MG63 (cell line): ENCODE data around the gene GJD3. TPM values are rescaled to one million over a fixed set of nuclear protein-coding genes. Genes with fewer than 3 reads are reported as not detected.

Experiments
- DNase-seq: peaks from one replicate; pipeline ENCODE4 v3.0.0-alpha.2; 2020
- H3K27me3 ChIP-seq: fragments of 250-450 bp; sonication (Bioruptor Pico); 2 replicates; pipeline ENCODE4 v1.5.1; 2020; ENCODE audit warnings: mild to moderate bottlenecking, moderate library complexity
- H3K36me3 ChIP-seq: fragments of 250-450 bp; sonication (Bioruptor Pico); 2 replicates; pipeline ENCODE4 v1.5.1; 2020; ENCODE audit warnings: mild to moderate bottlenecking, moderate library complexity
- H3K4me3 ChIP-seq: fragments of 250-450 bp; sonication (Bioruptor Pico); 2 replicates; pipeline ENCODE4 v1.5.1; 2020; ENCODE audit warnings: mild to moderate bottlenecking, moderate library complexity
- H3K9me3 ChIP-seq: fragments of 250-450 bp; sonication (Bioruptor Pico); 2 replicates; pipeline ENCODE4 v1.5.1; 2020; ENCODE audit warnings: mild to moderate bottlenecking, moderate library complexity
- total RNA-seq: library from RNA; depleted of rRNA; stranded (reverse); fragments of >200 nt; shearing (Covaris generic); gene quantifications from 2 replicates; pipeline ENCODE4 v1.2.3, GENCODE V29; 2014; ENCODE audit warnings: low replicate concordance

GJD3 gene
- total RNA-seq, 1 experiment from 2014 or later: not detected

GRCh38 chr17:40348136-40348504 is 16.4 kb downstream of the GJD3 start:
- peaks cover 40% of the 10 kb centered on the region for H3K36me3 ChIP-seq
- H3K4me3 ChIP-seq: no peak overlapping the region
- H3K9me3 ChIP-seq: no peaks in the 10 kb centered on the region
- DNase-seq: no peak
- no peaks in the 10 kb centered on the region for H3K27me3 ChIP-seq

DNA sequence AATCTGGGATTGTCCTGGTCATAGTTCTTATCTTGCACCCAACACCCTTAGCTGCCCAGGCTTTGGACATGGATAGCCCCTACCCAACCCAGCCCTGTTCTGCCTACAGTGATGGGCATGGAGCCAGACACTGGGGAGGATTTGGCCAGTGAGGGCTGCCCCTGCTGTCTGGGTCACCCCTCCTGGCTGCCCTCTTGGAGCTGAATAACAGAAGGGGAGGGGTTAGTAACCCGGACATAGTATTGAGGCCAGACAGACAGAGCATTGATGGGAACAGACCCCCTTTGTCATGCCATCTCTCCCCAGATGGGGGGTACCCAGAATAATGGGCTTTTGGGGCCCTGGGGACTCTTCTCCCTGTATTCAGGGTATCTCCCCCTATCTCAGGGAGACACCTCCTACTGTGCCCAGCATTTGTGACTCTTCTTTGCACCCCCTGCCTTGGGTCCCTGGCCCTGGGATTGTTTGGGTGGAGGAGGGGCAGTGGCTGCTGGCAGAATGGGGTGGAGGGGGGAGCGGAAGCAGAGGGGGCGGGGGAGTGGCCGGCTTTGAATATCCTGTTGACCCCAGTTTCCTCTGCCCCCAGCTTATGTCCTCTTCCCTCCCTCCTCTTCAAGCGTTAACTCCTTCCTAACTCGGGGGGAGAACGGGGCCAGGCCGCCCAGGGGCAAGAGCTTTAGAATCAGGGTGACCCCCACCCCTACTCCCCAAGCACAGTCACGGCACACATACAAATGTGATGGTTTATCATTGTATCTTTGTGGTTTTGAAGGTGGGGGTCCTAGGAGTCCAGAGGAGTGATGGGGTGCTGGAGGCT is 17.0 kb downstream of the GJD3 start:
- H3K9me3 ChIP-seq: no peaks in the 10 kb centered on the region
- no peaks in the 10 kb centered on the region for H3K27me3 ChIP-seq
- peaks cover 38% of the 10 kb centered on the region for H3K36me3 ChIP-seq
- no peak overlapping the region for H3K4me3 ChIP-seq
- peak; percentile 66 for DNase-seq

GRCh38 chr17:40346765-40347158 is 17.8 kb downstream of the GJD3 start:
- Histone ChIP-seq H3K36me3 (peaks cover 30% of the 10 kb centered on the region), H3K27me3 (no peaks in the 10 kb centered on the region), H3K4me3 (no peak overlapping the region), H3K9me3 (no peaks in the 10 kb centered on the region)
- DNase-seq: no peak

GRCh38 chr17:40345994-40346764 is 18.4 kb downstream of the GJD3 start:
- DNase-seq: no peak
- H3K36me3 ChIP-seq: peaks cover 28% of the 10 kb centered on the region

DNA sequence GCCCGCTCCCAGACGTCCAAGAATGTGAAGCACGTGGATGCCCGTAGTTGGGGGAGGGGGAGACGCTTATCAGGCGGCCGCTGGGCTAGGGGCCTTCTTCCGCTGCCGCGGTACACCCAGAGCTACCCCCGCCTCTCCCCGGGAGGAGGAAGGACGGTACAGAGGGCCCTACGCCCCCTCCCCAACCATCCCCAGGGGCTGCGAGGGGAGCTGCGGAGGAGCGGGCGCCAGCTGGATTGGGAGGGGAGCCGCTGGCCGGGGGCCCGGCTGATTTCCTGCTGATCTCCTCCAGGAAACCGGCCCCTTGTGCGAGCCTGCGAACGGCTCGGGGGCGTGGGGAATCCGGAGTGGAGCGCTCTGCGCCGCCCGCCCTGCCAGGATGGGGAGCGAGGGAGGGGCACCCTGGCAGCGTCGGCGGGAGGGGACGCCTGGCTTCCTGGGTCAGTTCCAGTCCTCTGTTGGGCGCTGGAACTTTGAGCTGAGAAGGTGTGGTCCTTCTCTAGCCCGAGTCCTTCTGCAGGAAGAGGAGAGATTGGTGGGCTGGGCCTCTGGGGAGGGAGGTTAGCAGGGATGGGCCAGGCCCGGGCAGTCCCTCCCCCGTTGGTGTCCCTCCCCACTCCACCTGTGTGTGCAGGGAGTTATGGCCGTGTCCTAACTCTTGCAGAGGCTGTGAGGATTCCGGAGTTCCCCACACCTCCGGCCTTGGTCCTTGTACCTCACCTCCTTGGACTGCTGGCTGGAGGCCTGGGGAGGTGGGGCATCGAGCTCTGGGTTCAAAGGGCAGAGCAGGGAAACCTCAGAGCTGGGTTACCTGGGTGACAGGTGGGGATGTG is 19.2 kb downstream of the GJD3 start:
- H3K36me3 ChIP-seq: peaks cover 36% of the 10 kb centered on the region
- no peaks in the 10 kb centered on the region for H3K9me3 ChIP-seq
- H3K4me3 ChIP-seq: no peak overlapping the region
- no peaks in the 10 kb centered on the region for H3K27me3 ChIP-seq
- peak; percentile 69 for DNase-seq

More at GRCh38 chr17:40345994-40346764, 18.4 kb downstream of the GJD3 start:
- H3K4me3 ChIP-seq: no peak overlapping the region
- H3K27me3 ChIP-seq: no peaks in the 10 kb centered on the region
- H3K9me3 ChIP-seq: no peaks in the 10 kb centered on the region

- Histone ChIP-seq H3K36me3 (peaks cover 38% of the 10 kb centered on the region), H3K27me3 (no peaks in the 10 kb centered on the region), H3K9me3 (no peaks in the 10 kb centered on the region), H3K4me3 (no peak overlapping the region)
- DNase-seq: no peak
These were observed 19.9 kb downstream of the GJD3 start for GRCh38 chr17:40344421-40345160.

- H3K27me3 ChIP-seq: no peaks in the 10 kb centered on the region
- H3K9me3 ChIP-seq: no peaks in the 10 kb centered on the region
- peaks cover 30% of the 10 kb centered on the region for H3K36me3 ChIP-seq
- H3K4me3 ChIP-seq: no peak overlapping the region
- DNase-seq: no peak
These were observed 21.1 kb downstream of the GJD3 start for GRCh38 chr17:40343219-40344119.

- peaks cover 33% of the 10 kb centered on the region for H3K36me3 ChIP-seq
- H3K9me3 ChIP-seq: no peaks in the 10 kb centered on the region
- H3K27me3 ChIP-seq: no peaks in the 10 kb centered on the region
- H3K4me3 ChIP-seq: no peak overlapping the region
- no peak for DNase-seq
These were observed 21.9 kb downstream of the GJD3 start for GRCh38 chr17:40342504-40343218.

DNA sequence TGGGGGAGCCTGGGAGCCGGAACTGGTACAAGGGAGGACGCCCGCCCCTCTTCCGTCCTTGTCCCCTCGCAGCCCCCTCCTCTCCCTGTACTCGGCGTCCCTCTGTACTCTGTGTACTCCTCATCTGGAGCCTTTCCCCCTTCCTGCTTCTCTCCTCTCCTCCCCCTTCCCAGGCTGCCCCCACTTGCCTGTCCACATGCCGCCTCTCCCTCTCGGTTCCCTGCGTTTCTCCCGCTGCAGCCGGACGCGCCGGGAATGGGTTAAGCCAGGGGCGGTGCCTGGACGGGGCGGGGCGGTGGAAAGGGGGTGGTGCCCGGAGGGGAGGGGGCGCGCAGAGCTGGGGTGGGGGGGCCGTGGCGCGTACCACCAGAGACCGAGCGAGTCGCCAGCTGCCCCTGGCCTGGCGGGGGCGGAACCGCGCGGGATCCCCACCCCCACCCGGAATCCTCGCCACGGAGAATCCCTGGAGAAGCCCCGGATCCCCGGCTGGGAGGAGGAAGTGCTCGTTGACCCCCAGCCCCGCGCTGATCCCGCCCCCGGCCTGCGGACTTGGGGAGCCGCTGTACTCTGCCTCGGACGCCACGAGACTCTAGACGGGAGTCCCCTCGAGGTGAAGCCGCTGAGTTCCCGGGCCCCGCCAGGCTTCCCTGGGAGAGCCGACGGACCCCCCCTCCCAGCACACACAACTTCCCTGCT is 22.6 kb downstream of the GJD3 start:
- peak; percentile 39 for DNase-seq
- H3K27me3 ChIP-seq: no peaks in the 10 kb centered on the region
- peaks cover 36% of the 10 kb centered on the region for H3K36me3 ChIP-seq
- peak overlapping the region; percentile 42 for H3K4me3 ChIP-seq
- no peaks in the 10 kb centered on the region for H3K9me3 ChIP-seq

DNA sequence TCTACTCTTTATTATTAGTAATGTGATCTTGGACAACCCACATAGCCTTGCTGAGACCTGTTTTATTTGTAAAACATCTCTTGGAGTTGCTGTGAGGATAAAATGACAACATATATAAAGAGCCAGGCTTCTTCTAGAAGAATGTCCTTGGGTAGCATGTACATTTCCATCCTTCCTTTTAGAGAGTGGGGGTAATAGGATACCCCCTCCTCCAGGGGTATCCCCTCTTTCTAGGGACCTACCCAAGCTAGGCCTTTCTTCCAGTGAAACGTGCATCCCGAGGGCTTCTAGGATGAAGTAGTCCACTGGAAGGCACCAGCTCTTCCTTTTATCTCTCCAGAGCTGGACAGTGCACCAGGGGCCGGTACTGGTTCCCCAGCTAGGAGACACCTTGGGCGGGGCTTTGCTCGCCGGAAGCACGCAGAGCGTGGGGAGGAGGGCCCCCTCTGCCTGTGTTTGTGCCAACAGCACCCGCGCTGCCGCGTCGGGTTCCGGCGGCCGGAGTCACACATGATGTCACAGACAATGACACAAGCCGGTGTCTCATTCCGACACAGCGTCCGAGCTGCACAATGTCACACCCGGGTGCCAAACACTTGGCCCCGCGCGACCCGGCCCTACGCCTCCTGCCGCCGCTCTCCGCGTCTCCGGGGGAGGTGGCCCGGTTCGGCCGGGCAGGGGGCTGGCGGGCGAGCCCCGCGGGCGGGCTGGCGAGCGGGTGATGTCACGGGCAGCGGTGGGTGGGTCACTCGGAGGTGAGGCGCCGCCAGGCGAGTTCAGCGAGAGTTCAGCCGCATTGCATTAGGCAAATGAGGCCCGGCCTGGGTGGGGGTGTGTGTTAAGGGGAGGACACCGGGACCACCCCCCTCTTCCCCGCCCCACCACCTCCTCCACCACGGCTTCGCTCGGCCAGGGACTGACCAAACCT is 23.4 kb downstream of the GJD3 start:
- peak; percentile 63 for DNase-seq
- H3K36me3 ChIP-seq: peaks cover 41% of the 10 kb centered on the region
- H3K4me3 ChIP-seq: peak overlapping the region; percentile 42
- H3K9me3 ChIP-seq: no peaks in the 10 kb centered on the region
- no peaks in the 10 kb centered on the region for H3K27me3 ChIP-seq

GRCh38 chr17:40340327-40340726 is 24.2 kb downstream of the GJD3 start:
- Histone ChIP-seq H3K9me3 (no peaks in the 10 kb centered on the region), H3K36me3 (peaks cover 46% of the 10 kb centered on the region), H3K27me3 (no peaks in the 10 kb centered on the region), H3K4me3 (no peak overlapping the region)
- no peak for DNase-seq

DNA sequence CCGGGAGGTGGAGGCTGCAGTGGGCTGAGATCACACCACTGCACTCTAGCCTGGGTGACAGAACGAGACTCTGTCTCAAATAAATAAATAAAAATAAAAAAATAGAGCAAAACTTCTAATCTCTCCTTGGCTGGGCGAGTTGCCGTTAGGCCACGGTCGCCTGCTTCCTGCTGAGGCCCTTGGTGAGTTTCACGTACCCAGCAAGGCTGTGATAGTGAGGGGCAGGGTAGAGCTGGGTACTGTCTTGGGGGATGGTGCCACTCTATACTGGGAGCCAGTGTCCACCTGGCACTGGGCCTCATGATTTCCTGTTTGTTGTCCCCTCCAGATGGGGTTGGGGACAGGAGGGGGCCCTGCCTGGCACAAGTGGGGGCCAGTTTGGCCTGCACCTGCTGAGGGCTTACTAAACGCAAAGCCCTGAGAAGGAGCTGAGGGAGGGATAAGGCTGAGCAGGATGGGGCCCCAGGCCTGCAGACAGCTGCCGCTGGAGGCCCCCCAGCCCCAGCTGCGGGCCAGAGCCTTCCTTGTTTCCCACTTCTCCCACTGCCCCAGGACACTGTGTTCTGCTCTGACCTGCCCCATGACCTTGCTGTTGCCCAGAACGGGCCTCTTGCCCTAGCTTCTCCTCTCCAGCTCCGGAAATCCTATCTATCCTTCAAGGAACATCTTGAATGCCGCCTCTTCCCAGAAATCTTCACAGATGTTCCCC is 25.4 kb downstream of the GJD3 start:
- Histone ChIP-seq H3K27me3 (no peaks in the 10 kb centered on the region), H3K4me3 (no peak overlapping the region), H3K36me3 (peaks cover 46% of the 10 kb centered on the region), H3K9me3 (no peaks in the 10 kb centered on the region)
- DNase-seq: no peak

- no peak for DNase-seq
- Histone ChIP-seq H3K36me3 (peaks cover 51% of the 10 kb centered on the region), H3K9me3 (no peaks in the 10 kb centered on the region), H3K27me3 (no peaks in the 10 kb centered on the region), H3K4me3 (no peak overlapping the region)
These were observed 26.5 kb downstream of the GJD3 start for GRCh38 chr17:40338058-40338457.
